ENCODE results near the gene ATP6AP1. TPM values are rescaled to one million over a fixed set of nuclear protein-coding genes. Genes with fewer than 3 reads are reported as not detected.

The ATP6AP1 gene
- polyA plus RNA-seq, 1 donor (not counting 4 experiments of a cell fraction or from before 2014, with no cell fraction given), result 42.4 TPM

DNA sequence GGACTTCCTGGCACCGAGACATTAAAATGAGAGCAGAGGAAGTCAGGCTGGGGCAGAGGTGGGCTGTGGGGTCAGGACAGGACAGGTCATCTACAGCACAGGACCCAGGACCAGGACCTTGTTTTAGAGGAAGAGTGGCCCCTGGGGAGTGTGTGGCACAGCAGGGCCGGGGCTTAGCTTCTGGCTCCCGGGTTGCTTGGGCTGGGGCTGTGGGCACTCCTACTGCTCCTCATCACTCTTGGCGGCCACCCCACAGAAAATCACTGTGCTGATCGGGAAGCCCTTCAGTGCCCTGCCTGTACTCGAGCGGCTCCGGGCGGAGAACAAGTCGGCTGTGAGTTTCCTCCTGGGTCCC is 8.1 kb upstream of the ATP6AP1 start:
- no peak overlapping the region for H3K27ac ChIP-seq (ENCODE audit: control insufficient read depth, insufficient read depth, low read length)
- H3K9me1 ChIP-seq (ENCODE audit: control insufficient read depth, extremely low read depth, insufficient read depth, low read length), result no peaks in the 10 kb centered on the region
- TF ChIP-seq CTCF (optimal IDR thresholded peaks at IDR 0.05 in 1 of 3, IDR thresholded peaks at IDR 0.05 in 1 of 3, conservative IDR thresholded peaks at IDR 0.05 in 1 of 3; ENCODE audit: extremely low read depth in 1 of 3, insufficient read depth in 2 of 3, low read length in 3 of 3), result no peak
- TF ChIP-seq EZH2 (IDR thresholded peaks at IDR 0.05; ENCODE audit: low read length), result no peak
- no peaks in the 10 kb centered on the region for H3K27me3 ChIP-seq (ENCODE audit: control insufficient read depth, extremely low read depth, insufficient read depth, low read length)
- peaks cover 0 to 4% of the 10 kb centered on the region in 2 experiments for H3K36me3 ChIP-seq (ENCODE audit: control insufficient read depth in 2 of 2, extremely low read depth in 1 of 2, insufficient read depth in 2 of 2, low read length in 2 of 2)
- H3K4me1 ChIP-seq (ENCODE audit: control insufficient read depth, extremely low read depth, insufficient read depth, low read length), result no peaks in the 10 kb centered on the region
- dilution Hi-C loops (cut with MboI; ENCODE audit: extremely low pct_ligation_motif_present, low sequenced_read_pairs), result no loop called here
- DNase-seq (ENCODE audit: low read depth, low spot score) (no peak), FAIRE-seq (no peak)
- H3K4me2 ChIP-seq (ENCODE audit: control insufficient read depth, extremely low read depth, insufficient read depth, low read depth, low read length), result no peak overlapping the region
- no peaks in the 10 kb centered on the region for H3K79me2 ChIP-seq (ENCODE audit: control insufficient read depth, insufficient read depth, low read length)
- H3K9me3 ChIP-seq (ENCODE audit: control insufficient read depth, low read depth, low read length), result no peaks in the 10 kb centered on the region
- no peak overlapping the region for H3K9ac ChIP-seq (ENCODE audit: control insufficient read depth, extremely low read depth, insufficient read depth, low read length)
- no peaks in the 10 kb centered on the region for H4K20me1 ChIP-seq (ENCODE audit: control insufficient read depth, extremely low read depth, insufficient read depth, low read length)
- no peak overlapping the region for H3K4me3 ChIP-seq (ENCODE audit: control insufficient read depth in 2 of 3, extremely low read depth in 1 of 3, insufficient read depth in 2 of 3, low read depth in 1 of 3, low read length in 3 of 3)
- no peak overlapping the region for H2AFZ ChIP-seq (ENCODE audit: control insufficient read depth, low read length)

DNA sequence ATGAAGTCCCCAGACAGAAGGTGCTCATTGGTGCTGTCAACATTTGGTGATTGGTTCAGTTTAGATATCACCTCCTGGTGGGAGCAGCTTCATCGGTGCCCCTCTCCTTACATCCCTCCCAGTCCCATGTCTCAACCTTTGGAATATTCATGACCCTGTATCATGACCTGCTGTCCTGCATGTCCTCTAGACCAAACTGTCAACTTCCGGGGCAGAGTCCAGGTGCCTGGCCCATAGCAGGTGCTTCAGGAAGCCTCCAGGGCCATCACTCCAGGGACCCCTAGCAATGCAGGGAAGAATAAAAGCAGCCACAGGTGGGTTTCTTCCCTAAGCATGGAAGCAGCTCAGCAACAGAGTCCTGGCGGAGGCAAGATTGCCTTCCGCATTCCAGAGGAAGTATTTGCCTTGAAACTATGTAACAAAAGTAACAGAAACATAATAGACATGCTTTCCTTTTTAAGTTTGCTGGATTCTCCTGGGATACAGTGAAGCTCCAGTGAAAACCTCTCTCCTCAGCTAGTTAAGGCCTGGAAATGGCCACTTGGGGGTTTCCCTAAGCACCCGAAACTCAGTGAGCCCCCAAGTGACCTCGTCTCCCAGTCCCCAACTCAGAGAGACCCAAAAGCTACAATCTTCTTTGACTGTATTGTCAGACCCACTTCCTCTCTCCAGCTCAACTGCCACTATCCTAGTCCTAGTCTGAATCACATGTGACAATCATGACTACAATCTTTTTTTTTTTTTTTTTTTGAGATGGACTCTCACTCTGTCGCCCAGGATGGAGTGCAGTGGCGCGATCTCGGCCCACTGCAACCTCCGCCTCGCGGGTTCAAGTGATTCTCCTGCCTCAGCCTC is 1.3 kb upstream of the ATP6AP1 start:
- Histone ChIP-seq H3K27ac (ENCODE audit: control insufficient read depth, insufficient read depth, low read length) (no peak overlapping the region), H3K36me3 (ENCODE audit: control insufficient read depth in 2 of 2, extremely low read depth in 1 of 2, insufficient read depth in 2 of 2, low read length in 2 of 2) (peaks cover 2 to 4% of the 10 kb centered on the region in 2 experiments), H3K9me1 (ENCODE audit: control insufficient read depth, extremely low read depth, insufficient read depth, low read length) (no peaks in the 10 kb centered on the region), H3K4me1 (ENCODE audit: control insufficient read depth, extremely low read depth, insufficient read depth, low read length) (peaks cover 6% of the 10 kb centered on the region), H4K20me1 (ENCODE audit: control insufficient read depth, extremely low read depth, insufficient read depth, low read length) (no peaks in the 10 kb centered on the region), H3K4me2 (ENCODE audit: control insufficient read depth, extremely low read depth, insufficient read depth, low read depth, low read length) (no peak overlapping the region), H2AFZ (ENCODE audit: control insufficient read depth, low read length) (no peak overlapping the region), H3K4me3 (ENCODE audit: control insufficient read depth in 2 of 3, extremely low read depth in 1 of 3, insufficient read depth in 2 of 3, low read depth in 1 of 3, low read length in 3 of 3) (no peak overlapping the region), H3K79me2 (ENCODE audit: control insufficient read depth, insufficient read depth, low read length) (peaks cover 14% of the 10 kb centered on the region), H3K9ac (ENCODE audit: control insufficient read depth, extremely low read depth, insufficient read depth, low read length) (no peak overlapping the region), H3K27me3 (ENCODE audit: control insufficient read depth, extremely low read depth, insufficient read depth, low read length) (no peaks in the 10 kb centered on the region), H3K9me3 (ENCODE audit: control insufficient read depth, low read depth, low read length) (no peaks in the 10 kb centered on the region)
- no peak for FAIRE-seq
- DNase-seq (ENCODE audit: low read depth, low spot score), result no peak
- TF ChIP-seq EZH2 (IDR thresholded peaks at IDR 0.05; ENCODE audit: low read length) (no peak), CTCF (optimal IDR thresholded peaks at IDR 0.05 in 1 of 3, IDR thresholded peaks at IDR 0.05 in 1 of 3, conservative IDR thresholded peaks at IDR 0.05 in 1 of 3; ENCODE audit: extremely low read depth in 1 of 3, insufficient read depth in 2 of 3, low read length in 3 of 3) (no peak)
- dilution Hi-C loops (cut with MboI; ENCODE audit: extremely low pct_ligation_motif_present, low sequenced_read_pairs), result no loop called here

Data from keratinocyte (primary cell).